COLO829 (cell line): Measurements from ENCODE around the gene CHMP3.
"Not testable (repeated sequence)": the region's sequence is repeated elsewhere in the genome, so short reads cannot be mapped to it uniquely, and the experiment has no call there.

Experiments used
- DNase-seq: peaks from one replicate; pipeline ENCODE4 v3.0.0; 2012; ENCODE audit warnings: low spot score

The CHMP3 gene

GRCh38 chr2:86507600-86507999 lies 55.6 kb downstream of the CHMP3 start:
- DNase-seq, result no peak

GRCh38 chr2:86500325-86501083 lies 62.7 kb downstream of the CHMP3 start:
- DNase-seq, result no peak

GRCh38 chr2:86499326-86499725 lies 63.9 kb downstream of the CHMP3 start:
- DNase-seq, result no peak

- DNase-seq, result no peak
These were observed 64.6 kb downstream of the CHMP3 start for GRCh38 chr2:86498468-86499260.

- DNase-seq, result not testable (repeated sequence)
These were observed 66.9 kb downstream of the CHMP3 start for GRCh38 chr2:86496391-86496790.

- DNase-seq, result no peak
These were observed 71.2 kb downstream of the CHMP3 start for GRCh38 chr2:86492048-86492453.

- no peak for DNase-seq
These were observed 72.2 kb downstream of the CHMP3 start for GRCh38 chr2:86491088-86491487.

GRCh38 chr2:86490245-86490644 lies 73.0 kb downstream of the CHMP3 start:
- no peak for DNase-seq

GRCh38 chr2:86489542-86489941 lies 73.7 kb downstream of the CHMP3 start:
- DNase-seq, result no peak

GRCh38 chr2:86488561-86489250 lies 74.5 kb downstream of the CHMP3 start:
- DNase-seq, result no peak

GRCh38 chr2:86487062-86487461 lies 76.2 kb downstream of the CHMP3 start:
- no peak for DNase-seq

GRCh38 chr2:86485802-86486201 lies 77.4 kb downstream of the CHMP3 start:
- no peak for DNase-seq

- DNase-seq, result no peak
These were observed 78.1 kb downstream of the CHMP3 start for GRCh38 chr2:86485103-86485502.

- no peak for DNase-seq
These were observed 78.9 kb downstream of the CHMP3 start for GRCh38 chr2:86484385-86484784.

- DNase-seq, result no peak
These were observed 81.2 kb downstream of the CHMP3 start for GRCh38 chr2:86482034-86482433.

GRCh38 chr2:86480105-86480504 lies 83.1 kb downstream of the CHMP3 start:
- no peak for DNase-seq

- no peak for DNase-seq
These were observed 85.9 kb downstream of the CHMP3 start for GRCh38 chr2:86477349-86477748.

- DNase-seq, result no peak
These were observed 86.3 kb downstream of the CHMP3 start for GRCh38 chr2:86476918-86477317.

- DNase-seq, result no peak
These were observed 87.2 kb downstream of the CHMP3 start for GRCh38 chr2:86476092-86476491.

GRCh38 chr2:86471637-86472036 lies 91.6 kb downstream of the CHMP3 start:
- no peak for DNase-seq

- DNase-seq, result no peak
These were observed 92.4 kb downstream of the CHMP3 start for GRCh38 chr2:86470890-86471289.

- no peak for DNase-seq
These were observed 94.8 kb downstream of the CHMP3 start for GRCh38 chr2:86468162-86469033.
